GM18951 (cell line): ENCODE data around the gene ZDHHC13.

Experiments used
- POLR2A ChIP-seq: IDR thresholded peaks from 4 replicates; pipeline ENCODE4 v1.6.1; 2011; ENCODE audit warnings: mild to moderate bottlenecking; ENCODE audit not compliant: insufficient read length, insufficient read depth; ENCODE audit errors: extremely low read depth
- in situ Hi-C: fragments of 300-500 bp; cut with MboI; formaldehyde crosslinking; loops from one replicate; pipeline ENCODE4 v1.12.0; 2022; ENCODE audit warnings: low sequenced_read_pairs, mixed read lengths, inconsistent platforms; ENCODE audit not compliant: unreplicated experiment

Gene ZDHHC13, protein sequence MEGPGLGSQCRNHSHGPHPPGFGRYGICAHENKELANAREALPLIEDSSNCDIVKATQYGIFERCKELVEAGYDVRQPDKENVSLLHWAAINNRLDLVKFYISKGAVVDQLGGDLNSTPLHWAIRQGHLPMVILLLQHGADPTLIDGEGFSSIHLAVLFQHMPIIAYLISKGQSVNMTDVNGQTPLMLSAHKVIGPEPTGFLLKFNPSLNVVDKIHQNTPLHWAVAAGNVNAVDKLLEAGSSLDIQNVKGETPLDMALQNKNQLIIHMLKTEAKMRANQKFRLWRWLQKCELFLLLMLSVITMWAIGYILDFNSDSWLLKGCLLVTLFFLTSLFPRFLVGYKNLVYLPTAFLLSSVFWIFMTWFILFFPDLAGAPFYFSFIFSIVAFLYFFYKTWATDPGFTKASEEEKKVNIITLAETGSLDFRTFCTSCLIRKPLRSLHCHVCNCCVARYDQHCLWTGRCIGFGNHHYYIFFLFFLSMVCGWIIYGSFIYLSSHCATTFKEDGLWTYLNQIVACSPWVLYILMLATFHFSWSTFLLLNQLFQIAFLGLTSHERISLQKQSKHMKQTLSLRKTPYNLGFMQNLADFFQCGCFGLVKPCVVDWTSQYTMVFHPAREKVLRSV

GRCh38 chr11:19116971-19117759 is at the start of gene ZDHHC13:
Gene ZDHHC13 (plus strand): TSS chr11:19117168. CDS start chr11:19117250, 82 bp downstream.
- peak; percentile 85 for TF ChIP-seq POLR2A
- in situ Hi-C loops = no loop called here

DNA sequence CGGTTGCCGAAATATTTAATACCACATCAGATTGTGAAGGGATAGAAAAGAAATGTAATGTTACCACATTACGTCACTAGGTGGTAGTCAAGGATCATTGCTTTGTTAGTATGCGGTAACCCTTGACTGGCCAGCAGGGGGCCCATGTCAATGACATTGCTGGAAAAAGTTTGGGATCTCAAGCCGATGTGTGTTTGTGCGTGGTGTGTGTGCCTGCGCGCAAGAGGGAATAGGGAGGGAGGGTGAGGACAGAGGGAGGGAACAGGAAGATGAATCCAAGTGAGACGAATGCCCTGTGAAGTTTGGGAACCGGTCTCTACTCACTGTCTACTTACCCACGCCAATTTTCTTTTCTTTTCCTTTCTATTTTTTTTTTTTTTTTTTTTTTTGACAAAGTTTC is 45.7 kb upstream of the ZDHHC13 start:
- in situ Hi-C loops = loop anchor here (10.0 kb wide), 1 partner anchor 474 kb away; no protein-coding TSS in a partner anchor
- no peak for TF ChIP-seq POLR2A

DNA sequence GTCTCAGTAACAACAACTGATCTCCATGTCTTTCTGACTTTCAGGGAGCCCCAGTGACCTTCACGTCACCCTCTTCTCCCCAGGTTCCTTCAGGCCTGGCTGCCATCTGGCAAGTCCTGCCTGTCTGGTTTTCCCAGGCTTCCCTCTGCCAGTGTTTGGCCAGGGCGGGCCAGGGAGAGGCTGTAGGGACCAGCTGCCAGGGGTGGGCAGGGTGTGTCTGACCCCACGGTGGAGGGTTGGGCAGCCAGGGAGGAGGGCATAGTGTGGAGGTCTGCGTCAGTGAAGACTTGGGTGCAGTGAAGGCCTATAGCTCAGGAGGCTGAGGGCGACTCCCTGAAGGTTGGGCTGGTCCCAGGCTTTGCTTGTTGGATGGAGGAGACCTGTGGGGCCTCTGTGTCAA is 44.5 kb upstream of the ZDHHC13 start:
- no peak for TF ChIP-seq POLR2A
- in situ Hi-C loops = loop anchor here (10.0 kb wide), 1 partner anchor 472 kb away; no protein-coding TSS in a partner anchor

DNA sequence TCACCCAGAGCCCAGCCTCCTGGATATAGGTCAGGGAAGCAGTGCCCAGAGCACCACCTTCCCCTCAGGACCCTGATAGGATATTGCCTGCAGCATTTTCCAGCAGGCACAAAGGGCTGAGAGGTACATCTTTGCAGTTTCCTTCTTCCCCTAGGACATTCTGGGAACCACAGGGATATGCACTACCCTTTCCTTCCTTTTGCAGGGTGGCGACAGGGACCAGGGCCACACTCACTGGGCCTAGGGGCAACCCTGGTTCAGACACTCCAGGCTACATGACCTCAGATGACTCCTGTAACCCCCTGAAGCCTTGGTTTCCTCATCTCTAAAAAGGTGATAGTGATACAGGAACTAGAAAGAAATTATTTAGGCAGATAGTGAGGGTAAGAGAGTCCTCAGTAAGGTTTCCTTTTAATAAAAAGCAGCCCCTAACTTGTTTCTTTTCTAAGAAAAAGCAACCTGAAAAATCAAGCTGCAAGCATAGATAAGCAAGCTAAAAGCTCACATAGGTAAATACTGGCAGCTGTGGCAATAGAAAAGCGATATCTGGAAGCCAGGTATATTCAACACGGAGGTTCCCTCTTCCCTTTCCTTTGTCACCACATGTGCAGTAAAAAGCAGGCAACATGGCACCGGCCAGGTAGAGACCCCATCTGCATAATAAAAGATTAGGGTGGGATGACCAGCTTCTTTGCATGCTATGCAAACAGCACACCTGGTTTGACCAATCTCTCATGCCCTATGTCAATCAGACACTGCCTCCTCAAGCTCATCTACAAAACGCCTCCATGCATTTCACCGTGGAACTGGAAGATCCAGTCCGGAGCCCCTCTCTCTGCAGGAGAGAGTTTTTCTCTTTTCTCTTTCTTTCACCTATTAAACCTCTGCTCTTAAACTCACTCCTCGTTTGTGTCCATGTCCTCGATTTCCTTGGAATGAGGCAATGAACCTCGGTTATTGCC is 43.2 kb upstream of the ZDHHC13 start:
- no peak for TF ChIP-seq POLR2A
- in situ Hi-C loops = loop anchor here (10.0 kb wide), 1 partner anchor 471 kb away; no protein-coding TSS in a partner anchor

DNA sequence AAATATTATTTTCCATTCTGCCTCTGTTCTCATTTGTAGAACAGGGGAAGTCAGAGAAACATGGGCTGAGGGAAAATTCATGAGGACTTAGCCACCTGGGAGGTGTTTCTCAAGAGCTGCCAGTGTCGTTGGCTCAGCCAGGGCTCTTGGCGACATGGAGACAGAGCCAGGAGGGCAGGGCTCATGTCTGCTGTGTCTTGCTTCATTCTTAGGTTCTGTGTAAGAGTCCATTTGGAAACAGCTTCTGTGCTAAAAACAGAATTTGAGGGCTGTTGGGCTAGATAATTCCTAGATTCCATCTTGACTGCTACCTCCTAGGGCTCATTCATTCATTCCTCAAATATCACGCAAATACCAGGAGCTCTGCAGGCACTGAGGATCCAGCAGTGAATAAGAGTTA is 41.3 kb upstream of the ZDHHC13 start:
- no peak for TF ChIP-seq POLR2A
- in situ Hi-C loops = loop anchor here (10.0 to 25.0 kb wide), 2 partner anchors 469 to 812 kb away; no protein-coding TSS in a partner anchor

- no peak for TF ChIP-seq POLR2A
- in situ Hi-C loops = loop anchor here (10.0 to 25.0 kb wide), 2 partner anchors 468 to 810 kb away; no protein-coding TSS in a partner anchor
Observed at GRCh38 chr11:19076744-19077589, 40.0 kb upstream of the ZDHHC13 start.

DNA sequence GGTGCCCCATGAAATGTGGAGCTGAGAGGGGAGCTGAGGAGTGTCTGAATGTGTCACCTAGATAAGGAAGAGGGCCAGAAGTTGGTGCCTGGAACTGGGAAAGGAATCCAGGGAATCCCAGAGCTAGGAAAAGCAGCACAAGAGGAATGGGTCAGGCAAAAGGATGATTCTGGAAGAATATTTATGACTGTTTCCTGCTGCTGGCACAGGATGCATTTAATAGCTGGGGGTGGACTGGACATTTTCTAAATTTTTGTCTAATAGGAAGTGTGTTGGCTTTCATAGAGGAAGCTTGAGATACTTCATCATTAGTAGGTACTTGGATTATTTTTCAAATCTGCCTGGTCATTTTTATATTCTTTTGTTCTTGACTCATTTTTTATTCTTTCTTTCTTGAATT is 39.0 kb upstream of the ZDHHC13 start:
- in situ Hi-C loops = loop anchor here (10.0 to 25.0 kb wide), 2 partner anchors 467 to 809 kb away; no protein-coding TSS in a partner anchor
- TF ChIP-seq POLR2A = no peak

GRCh38 chr11:19079643-19080440 is 37.1 kb upstream of the ZDHHC13 start:
- in situ Hi-C loops = loop anchor here (10.0 to 25.0 kb wide), 2 partner anchors 465 to 807 kb away; no protein-coding TSS in a partner anchor
- no peak for TF ChIP-seq POLR2A

- in situ Hi-C loops = loop anchor here (25.0 kb wide), 1 partner anchor 807 kb away; no protein-coding TSS in a partner anchor
- no peak for TF ChIP-seq POLR2A
Observed at GRCh38 chr11:19080579-19080993, 36.4 kb upstream of the ZDHHC13 start.

- in situ Hi-C loops = loop anchor here (25.0 kb wide), 1 partner anchor 804 kb away; no protein-coding TSS in a partner anchor
- no peak for TF ChIP-seq POLR2A
Observed at GRCh38 chr11:19083166-19083565, 33.8 kb upstream of the ZDHHC13 start.
